Glutamatergic neuron (in vitro differentiated cells): Measurements from ENCODE around the gene MICAL3. TPM values are rescaled to one million over a fixed set of nuclear protein-coding genes. Genes with fewer than 3 reads are reported as not detected.

ENCODE experiments used
- DNase-seq: peaks from one replicate; pipeline ENCODE4 v3.0.0; 2022
- H3K27ac Mint-ChIP-seq: one replicate; pipeline ENCODE4 v1.8.0; 2020; ENCODE audit warnings: mild to moderate bottlenecking, mixed read lengths, inconsistent platforms; ENCODE audit not compliant: unreplicated experiment
- H3K27me3 Mint-ChIP-seq: one replicate; pipeline ENCODE4 v1.8.0; 2020; ENCODE audit warnings: mild to moderate bottlenecking, moderate library complexity, mixed read lengths, inconsistent platforms; ENCODE audit not compliant: unreplicated experiment
- H3K36me3 Mint-ChIP-seq: one replicate; pipeline ENCODE4 v1.8.0; 2020; ENCODE audit warnings: mild to moderate bottlenecking, mixed read lengths, inconsistent platforms; ENCODE audit not compliant: unreplicated experiment
- H3K4me1 Mint-ChIP-seq: one replicate; pipeline ENCODE4 v1.8.0; 2020; ENCODE audit warnings: mild to moderate bottlenecking, low read depth, mixed read lengths, inconsistent platforms; ENCODE audit not compliant: unreplicated experiment
- H3K4me3 Mint-ChIP-seq: one replicate; pipeline ENCODE4 v1.8.0; 2020; ENCODE audit warnings: mild to moderate bottlenecking, mixed read lengths, inconsistent platforms; ENCODE audit not compliant: unreplicated experiment
- H3K9me3 Mint-ChIP-seq: one replicate; pipeline ENCODE4 v1.8.0; 2020; ENCODE audit warnings: mild to moderate bottlenecking, moderate library complexity, mixed read lengths, inconsistent platforms; ENCODE audit not compliant: unreplicated experiment
- total RNA-seq: library from RNA; stranded (reverse); fragmentation: NEBNext Ultra II Directional; extraction: Animal tissue kit (Norgen Biotek cat#: 25700); gene quantifications from one replicate; pipeline ENCODE4 v1.2.1, GENCODE V29; 2021; ENCODE audit not compliant: unreplicated experiment
- TF ChIP-seq, protein P1 (sequence below): fragments of 200-600 bp; sonication (generic); IDR thresholded peaks from one replicate; pipeline ENCODE4 v1.5.0; 2021; ENCODE audit not compliant: partially characterized antibody, unreplicated experiment

MICAL3 gene
- total RNA-seq, 1 donor from 2014 or later, result 132 TPM

DNA sequence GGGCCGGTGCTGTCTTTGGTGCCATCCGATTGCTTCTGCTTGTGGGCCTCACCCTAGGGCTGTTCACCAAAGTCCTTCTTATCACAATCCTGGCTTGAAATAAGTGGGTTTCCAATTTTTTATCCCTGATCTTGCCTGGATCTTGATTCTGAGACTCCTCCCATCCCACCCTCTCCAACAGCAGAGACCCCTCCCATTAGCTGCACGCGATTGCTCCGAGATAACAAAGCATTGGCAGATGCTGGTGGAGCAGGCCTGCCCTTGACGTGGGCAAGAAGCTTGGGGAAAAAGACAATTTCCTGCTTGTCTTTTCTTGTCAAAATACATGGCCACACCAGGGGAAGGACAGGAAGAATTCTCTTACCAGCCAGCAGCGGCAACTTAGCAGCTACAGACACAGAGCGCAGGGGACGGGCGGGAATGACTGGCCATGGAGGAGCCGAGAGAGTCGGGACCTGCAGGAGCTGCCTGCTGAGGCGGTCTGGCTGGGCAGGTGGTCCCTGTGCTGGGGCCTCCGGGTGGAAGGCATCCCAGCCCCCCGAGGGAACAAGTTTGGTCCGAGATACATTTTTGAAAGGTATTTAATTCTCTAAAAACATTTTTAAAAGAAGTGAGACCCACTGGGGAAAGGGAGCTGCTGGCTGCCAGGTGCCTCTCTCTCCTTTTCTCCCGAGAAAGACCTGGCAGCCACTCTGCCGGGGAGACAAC, 240.4 kb downstream of the MICAL3 start:
- Mint-ChIP-seq H3K27me3 (peaks cover 9% of the 10 kb centered on the region), H3K27ac (no peak overlapping the region), H3K4me3 (no peak overlapping the region), H3K36me3 (no peaks in the 10 kb centered on the region), H3K9me3 (peaks cover 10% of the 10 kb centered on the region), H3K4me1 (peaks cover 20% of the 10 kb centered on the region)
- no peak for DNase-seq
- TF ChIP-seq, protein P1, sequence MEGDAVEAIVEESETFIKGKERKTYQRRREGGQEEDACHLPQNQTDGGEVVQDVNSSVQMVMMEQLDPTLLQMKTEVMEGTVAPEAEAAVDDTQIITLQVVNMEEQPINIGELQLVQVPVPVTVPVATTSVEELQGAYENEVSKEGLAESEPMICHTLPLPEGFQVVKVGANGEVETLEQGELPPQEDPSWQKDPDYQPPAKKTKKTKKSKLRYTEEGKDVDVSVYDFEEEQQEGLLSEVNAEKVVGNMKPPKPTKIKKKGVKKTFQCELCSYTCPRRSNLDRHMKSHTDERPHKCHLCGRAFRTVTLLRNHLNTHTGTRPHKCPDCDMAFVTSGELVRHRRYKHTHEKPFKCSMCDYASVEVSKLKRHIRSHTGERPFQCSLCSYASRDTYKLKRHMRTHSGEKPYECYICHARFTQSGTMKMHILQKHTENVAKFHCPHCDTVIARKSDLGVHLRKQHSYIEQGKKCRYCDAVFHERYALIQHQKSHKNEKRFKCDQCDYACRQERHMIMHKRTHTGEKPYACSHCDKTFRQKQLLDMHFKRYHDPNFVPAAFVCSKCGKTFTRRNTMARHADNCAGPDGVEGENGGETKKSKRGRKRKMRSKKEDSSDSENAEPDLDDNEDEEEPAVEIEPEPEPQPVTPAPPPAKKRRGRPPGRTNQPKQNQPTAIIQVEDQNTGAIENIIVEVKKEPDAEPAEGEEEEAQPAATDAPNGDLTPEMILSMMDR, result no peak

DNA sequence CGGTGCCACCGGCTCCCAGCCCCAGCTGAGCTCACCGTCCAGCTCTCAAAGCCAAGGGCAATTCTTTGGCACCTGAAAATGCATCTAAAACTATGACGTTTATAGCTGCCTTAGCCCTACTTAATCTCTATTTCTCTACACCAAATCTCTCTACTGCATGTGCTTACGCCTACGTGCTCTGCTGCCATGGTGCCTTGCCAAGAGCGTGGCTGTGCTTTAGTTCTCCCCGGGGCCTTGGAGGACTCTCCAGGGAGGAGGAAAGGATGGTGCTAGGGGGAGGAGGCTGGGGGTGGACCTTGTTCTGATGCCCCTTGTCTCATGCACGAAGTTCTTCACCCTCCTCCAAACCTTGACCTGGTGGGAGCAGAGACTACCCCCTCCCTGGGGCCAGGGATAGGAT, 241.0 kb downstream of the MICAL3 start:
- TF ChIP-seq, protein P1, result no peak
- H3K27me3 Mint-ChIP-seq, result peaks cover 9% of the 10 kb centered on the region
- DNase-seq, result no peak
- H3K36me3 Mint-ChIP-seq, result no peaks in the 10 kb centered on the region
- no peak overlapping the region for H3K4me3 Mint-ChIP-seq
- peaks cover 20% of the 10 kb centered on the region for H3K4me1 Mint-ChIP-seq
- peaks cover 10% of the 10 kb centered on the region for H3K9me3 Mint-ChIP-seq
- no peak overlapping the region for H3K27ac Mint-ChIP-seq

DNA sequence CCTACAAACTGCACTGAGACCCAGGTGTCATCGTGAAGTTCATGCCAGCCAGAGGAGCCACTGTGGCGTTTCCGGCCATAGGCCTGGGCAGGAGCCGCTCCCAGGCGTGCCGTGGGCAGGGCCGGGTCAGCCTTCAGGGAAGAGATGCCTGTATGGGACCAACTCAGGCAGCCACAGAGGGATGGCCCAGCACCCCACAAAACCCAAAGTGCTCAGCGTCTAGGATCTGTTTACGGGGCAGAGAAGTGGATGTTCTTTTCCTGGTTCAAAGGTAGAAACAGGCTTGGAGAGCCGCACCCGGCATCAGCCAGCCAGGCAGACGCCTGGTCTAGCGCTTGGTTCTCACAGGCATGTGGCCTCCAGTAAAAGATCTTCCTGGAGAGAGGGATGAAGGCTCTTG, 241.7 kb downstream of the MICAL3 start:
- Mint-ChIP-seq H3K36me3 (no peaks in the 10 kb centered on the region), H3K27me3 (peaks cover 9% of the 10 kb centered on the region), H3K4me3 (no peak overlapping the region), H3K4me1 (peaks cover 20% of the 10 kb centered on the region), H3K9me3 (peaks cover 7% of the 10 kb centered on the region), H3K27ac (no peak overlapping the region)
- TF ChIP-seq, protein P1, result no peak
- DNase-seq, result no peak

DNA sequence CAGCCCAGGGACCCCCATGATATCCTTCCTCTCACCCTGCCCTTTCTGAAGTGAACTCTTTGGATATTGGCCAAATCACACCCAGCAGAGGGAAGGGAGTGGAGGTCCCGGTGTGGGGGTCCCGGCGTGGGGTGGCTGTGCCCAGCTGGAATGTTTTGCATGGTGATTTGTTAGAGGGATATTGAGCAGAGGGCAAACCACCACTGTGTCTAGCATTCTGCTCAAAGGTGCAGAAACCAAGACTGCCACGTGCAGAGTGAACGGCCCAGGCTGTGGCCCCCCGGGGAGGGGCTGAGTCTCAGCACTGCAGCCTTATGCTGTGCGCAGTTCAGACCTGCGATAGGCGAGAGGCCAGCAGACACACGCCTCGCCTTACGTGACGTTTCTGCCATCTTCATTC, 242.2 kb downstream of the MICAL3 start:
- no peak for DNase-seq
- Mint-ChIP-seq H3K27ac (no peak overlapping the region), H3K4me3 (no peak overlapping the region), H3K36me3 (no peaks in the 10 kb centered on the region), H3K9me3 (peaks cover 3% of the 10 kb centered on the region), H3K4me1 (peaks cover 17% of the 10 kb centered on the region), H3K27me3 (peaks cover 4% of the 10 kb centered on the region)
- TF ChIP-seq, protein P1, result no peak

DNA sequence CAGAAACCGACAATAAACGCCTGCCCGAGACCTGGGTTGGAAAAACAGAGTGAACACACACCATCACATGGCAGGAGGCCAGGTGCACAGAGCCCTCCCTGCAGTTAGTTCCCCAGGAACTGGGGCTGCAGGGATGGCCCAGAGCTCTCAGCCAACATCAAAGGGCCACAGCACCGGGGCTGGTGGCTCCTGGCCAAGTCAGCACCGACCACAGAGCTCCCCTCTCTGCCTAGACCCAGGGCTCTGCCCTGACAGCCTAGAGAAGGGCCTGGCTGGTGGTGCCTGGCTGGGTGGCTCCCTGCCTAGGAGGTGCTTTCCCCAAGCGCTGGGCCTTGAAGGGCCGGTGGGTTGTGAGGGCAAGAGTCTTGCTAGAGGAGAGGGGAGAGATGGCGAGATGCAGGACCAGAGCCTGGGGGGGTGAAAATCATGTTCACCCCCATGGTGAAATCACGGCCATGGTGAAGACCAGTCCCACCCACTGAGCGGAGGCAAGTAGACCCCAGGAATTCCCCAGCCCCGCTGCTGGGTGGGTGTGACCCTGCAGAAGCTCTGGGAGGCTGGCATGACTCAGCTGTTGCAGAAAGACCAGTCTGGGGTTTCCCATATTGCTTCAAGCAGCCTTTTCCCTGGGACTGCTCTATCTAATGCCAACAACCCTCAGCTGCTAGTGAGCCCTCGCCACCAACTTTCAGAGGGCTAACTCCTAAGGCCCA, 242.9 kb downstream of the MICAL3 start:
- H3K9me3 Mint-ChIP-seq, result peaks cover 3% of the 10 kb centered on the region
- H3K27me3 Mint-ChIP-seq, result peaks cover under 1% of the 10 kb centered on the region
- peaks cover 11% of the 10 kb centered on the region for H3K4me1 Mint-ChIP-seq
- no peak overlapping the region for H3K4me3 Mint-ChIP-seq
- H3K27ac Mint-ChIP-seq, result no peak overlapping the region
- TF ChIP-seq, protein P1, result no peak
- no peak for DNase-seq
- no peaks in the 10 kb centered on the region for H3K36me3 Mint-ChIP-seq
